Neural cell (in vitro differentiated cells): Measurements from ENCODE around the gene COL4A2.

Experiments
- CTCF ChIP-seq: fragments of 450-650 bp; IDR thresholded peaks from 2 replicates; pipeline ENCODE4 v1.5.1; 2014; ENCODE audit warnings: antibody characterized with exemption, mild to moderate bottlenecking, moderate library complexity; ENCODE audit not compliant: poor library complexity, severe bottlenecking
- EP300 ChIP-seq: fragments of 450-650 bp; conservative IDR thresholded peaks from 2 replicates; pipeline ENCODE4 v1.6.1; 2014; ENCODE audit warnings: antibody characterized with exemption, mild to moderate bottlenecking, moderate library complexity; ENCODE audit not compliant: poor library complexity, severe bottlenecking
- EZH2 ChIP-seq: fragments of 200-600, 300-800 bp; shearing (Covaris generic), sonication (generic); IDR thresholded peaks from 2 replicates; pipeline ENCODE4 v1.6.1; 2014; ENCODE audit warnings: antibody characterized with exemption, low read length, borderline replicate concordance, mild to moderate bottlenecking; ENCODE audit not compliant: insufficient read depth, poor library complexity, severe bottlenecking
- RAD21 ChIP-seq: fragments of 450-650 bp; conservative IDR thresholded peaks from 2 replicates; pipeline ENCODE4 v1.6.1; 2014; ENCODE audit warnings: antibody characterized with exemption, mild to moderate bottlenecking, moderate library complexity
- SMC3 ChIP-seq: fragments of 450-650 bp; conservative IDR thresholded peaks from 2 replicates; pipeline ENCODE4 v1.6.1; 2014; ENCODE audit warnings: antibody characterized with exemption, mild to moderate bottlenecking, moderate library complexity; ENCODE audit not compliant: poor library complexity
- TAF1 ChIP-seq: IDR thresholded peaks from 2 replicates; pipeline ENCODE4 v1.6.1; 2012; ENCODE audit warnings: low read depth

- no peak for TF ChIP-seq CTCF
- no peak for TF ChIP-seq EZH2
- TF ChIP-seq TAF1: no peak
- TF ChIP-seq SMC3: no peak
- TF ChIP-seq RAD21: no peak
- TF ChIP-seq EP300: no peak
These were observed 24.3 kb downstream of the COL4A2 start for GRCh38 chr13:110331362-110331761.
